HUES64 (cell line): ENCODE results near the gene ENO2.
"Not testable (repeated sequence)": the region's sequence is repeated elsewhere in the genome, so short reads cannot be mapped to it uniquely, and the experiment has no call there.

Experiments
- H3K27ac ChIP-seq: 2 replicates; pipeline ENCODE4 v1.7.0; 2013; ENCODE audit warnings: low read depth, low read length, inconsistent platforms
- H3K27me3 ChIP-seq: 2 replicates; pipeline ENCODE4 v1.6.1; 2013; ENCODE audit warnings: mild to moderate bottlenecking, low read length; ENCODE audit not compliant: insufficient read depth
- H3K36me3 ChIP-seq: 2 replicates; pipeline ENCODE4 v1.6.1; 2013; ENCODE audit warnings: mild to moderate bottlenecking, low read length; ENCODE audit not compliant: insufficient read depth
- H3K4me1 ChIP-seq: 2 replicates; pipeline ENCODE4 v1.6.1; 2013; ENCODE audit warnings: mild to moderate bottlenecking, low read length, moderate library complexity; ENCODE audit not compliant: insufficient read depth
- H3K4me3 ChIP-seq: 2 replicates; pipeline ENCODE4 v1.5.1; 2013; ENCODE audit warnings: mild to moderate bottlenecking, low read length, moderate library complexity
- H3K9ac ChIP-seq: 2 replicates; pipeline ENCODE4 v1.6.1; 2013; ENCODE audit warnings: mild to moderate bottlenecking, low read depth, low read length
- H3K9me3 ChIP-seq: 2 replicates; pipeline ENCODE4 v1.6.1; 2013; ENCODE audit warnings: low read depth, low read length; ENCODE audit not compliant: insufficient read depth
- WGBS: fragments of 150-250, 120-280 bp; methylation state at CpG from one replicate; pipeline ENCODE4 v1.1.7; 2013; ENCODE audit warnings: missing lambda C conversion rate; 5-methylcytosine and 5-hydroxymethylcytosine counted together

ENO2 gene

GRCh38 chr12:6902448-6902847 lies 11.9 kb upstream of the ENO2 start:
- no peak overlapping the region for H3K4me3 ChIP-seq
- WGBS: 95% methylated on average over 3 of the region's 4 CpGs
- H3K9me3 ChIP-seq: no peaks in the 10 kb centered on the region

GRCh38 chr12:6903722-6904121 lies 10.7 kb upstream of the ENO2 start:
- no peak overlapping the region for H3K4me3 ChIP-seq

More at GRCh38 chr12:6902448-6902847, 11.9 kb upstream of the ENO2 start:
- H3K9ac ChIP-seq: no peak overlapping the region
- H3K27ac ChIP-seq: no peak overlapping the region
- no peaks in the 10 kb centered on the region for H3K36me3 ChIP-seq
- H3K4me1 ChIP-seq: peaks cover 22% of the 10 kb centered on the region
- H3K27me3 ChIP-seq: no peaks in the 10 kb centered on the region

DNA sequence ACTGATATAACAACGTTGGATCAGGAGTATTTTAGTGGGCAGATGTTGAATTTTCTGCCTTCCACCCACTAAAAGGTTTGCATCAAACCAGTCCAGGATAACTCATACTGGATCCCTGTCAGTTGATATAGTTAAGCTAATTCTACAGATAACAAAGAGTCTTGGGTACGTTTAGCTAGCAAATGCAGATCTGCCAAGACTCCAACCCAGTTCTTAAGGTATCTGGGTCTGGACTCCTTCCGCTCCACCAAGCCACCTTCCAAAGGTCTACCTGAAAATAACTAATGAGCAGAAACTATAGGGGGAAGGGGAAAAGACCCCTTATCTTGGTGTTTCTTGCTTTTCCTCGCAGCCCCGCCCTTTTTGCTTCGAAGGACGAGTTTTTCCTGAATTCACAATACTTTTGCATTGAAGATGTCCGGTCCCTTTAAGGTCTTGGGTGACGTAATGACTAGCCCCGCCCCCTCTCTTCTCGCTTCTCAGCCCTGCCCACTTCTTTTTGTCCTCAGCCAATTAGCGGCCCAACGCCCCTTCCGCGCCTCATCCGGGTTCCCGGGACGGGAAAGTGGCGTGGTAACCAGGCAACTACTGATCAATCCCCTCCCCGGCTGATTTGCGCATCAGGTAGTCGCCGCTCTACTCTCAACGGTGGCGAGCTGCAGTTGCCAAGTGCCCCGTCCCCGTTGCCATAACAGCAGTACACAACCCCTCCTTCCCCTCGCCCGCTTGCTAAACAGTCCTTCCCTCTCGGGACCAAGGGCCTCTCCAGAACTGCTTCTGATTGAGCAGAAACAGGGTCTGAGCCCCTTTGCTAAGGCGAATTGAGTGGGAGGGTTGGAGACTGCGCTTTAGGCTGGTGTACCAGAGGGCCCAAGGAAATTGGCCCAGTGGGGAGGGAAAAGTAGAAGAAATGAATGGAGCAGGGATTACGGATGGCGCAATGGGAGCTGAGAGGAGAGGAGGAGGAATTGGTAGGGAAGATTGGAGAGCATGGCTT lies 9.8 kb upstream of the ENO2 start, which contains the start of gene LRRC23:
Gene LRRC23 (plus strand): TSS at position 543 of the 997 bp plus-strand sequence. CDS start 812 bp downstream, outside the sequence.
- WGBS: 7% methylated on average over 34 of the region's 34 CpGs
- Histone ChIP-seq H3K9me3 (no peaks in the 10 kb centered on the region), H3K36me3 (no peaks in the 10 kb centered on the region), H3K9ac (peak within 1 kb of the TSS; percentile 77), H3K27ac (peak within 1 kb of the TSS; percentile 67), H3K4me1 (peaks cover 22% of the 10 kb centered on the region), H3K27me3 (no peaks in the 10 kb centered on the region), H3K4me3 (peak within 1 kb of the TSS; percentile 68)

More at GRCh38 chr12:6903722-6904121, 10.7 kb upstream of the ENO2 start:
- 91% methylated on average over 1 of the region's 1 CpG for WGBS
- no peaks in the 10 kb centered on the region for H3K36me3 ChIP-seq
- no peaks in the 10 kb centered on the region for H3K27me3 ChIP-seq
- H3K9ac ChIP-seq: no peak overlapping the region
- peak overlapping the region; percentile 37; the same call in 1 of the 2 replicates for H3K27ac ChIP-seq
- no peaks in the 10 kb centered on the region for H3K9me3 ChIP-seq
- H3K4me1 ChIP-seq: peaks cover 22% of the 10 kb centered on the region

DNA sequence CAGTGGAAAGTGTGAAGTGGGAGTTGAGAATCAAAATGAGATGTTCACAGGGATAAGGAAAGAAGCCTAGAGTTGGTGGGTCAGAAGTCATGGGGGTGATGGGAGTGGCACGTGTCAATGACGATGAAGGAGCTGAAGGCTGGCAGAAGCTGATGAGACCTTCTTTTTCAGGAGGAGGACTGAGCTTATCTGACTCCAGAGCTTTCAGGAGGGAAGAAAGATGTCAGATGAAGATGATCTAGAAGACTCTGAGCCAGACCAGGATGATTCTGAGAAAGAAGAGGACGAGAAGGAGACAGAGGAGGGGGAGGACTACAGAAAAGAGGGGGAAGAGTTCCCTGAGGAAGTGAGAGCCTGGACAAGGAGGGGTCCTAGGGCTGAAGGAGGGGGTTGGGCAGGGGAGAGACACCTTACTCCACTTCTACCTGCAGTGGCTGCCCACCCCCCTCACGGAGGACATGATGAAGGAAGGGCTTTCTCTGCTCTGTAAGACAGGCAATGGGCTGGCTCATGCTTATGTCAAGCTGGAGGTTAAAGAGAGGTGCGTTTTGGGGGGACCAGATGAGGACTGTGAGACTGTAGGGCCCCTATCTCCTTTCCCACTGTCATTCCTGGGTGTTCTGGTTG lies 8.9 kb upstream of the ENO2 start:
- 58% methylated on average over 5 of the region's 5 CpGs for WGBS
- no peak overlapping the region for H3K27ac ChIP-seq
- H3K9ac ChIP-seq: 0 out of 2 replicates have a peak overlapping the region, but pooled peaks have one; percentile 77

DNA sequence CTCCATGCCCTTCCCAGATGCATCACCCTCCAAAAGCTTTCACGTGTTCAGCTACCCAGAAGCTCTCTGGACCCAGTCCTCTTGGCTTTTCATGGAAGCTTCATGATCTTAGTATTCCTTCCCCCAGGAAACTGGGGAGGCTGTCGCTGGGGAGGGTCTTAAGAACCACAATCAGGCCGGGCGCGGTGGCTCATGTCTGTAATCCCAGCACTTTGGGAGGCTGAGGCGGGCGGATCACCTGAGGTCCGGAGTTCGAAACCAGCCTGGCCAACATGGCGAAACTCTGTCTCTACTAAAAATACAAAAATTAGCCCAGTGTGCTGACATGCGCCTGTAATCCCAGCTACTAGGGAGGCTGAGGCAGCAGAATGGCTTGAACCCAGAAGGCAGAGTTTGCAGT lies 6.2 kb upstream of the ENO2 start:
- not testable (repeated sequence) for H3K36me3 ChIP-seq, H3K27ac ChIP-seq, H3K27me3 ChIP-seq, H3K9ac ChIP-seq, H3K9me3 ChIP-seq, H3K4me3 ChIP-seq
- WGBS: 95% methylated on average over 11 of the region's 11 CpGs
- peaks cover 22% of the 10 kb centered on the region for H3K4me1 ChIP-seq

More for the DNA sequence above, 8.9 kb upstream of the ENO2 start:
- Histone ChIP-seq H3K27me3 (no peaks in the 10 kb centered on the region), H3K36me3 (no peaks in the 10 kb centered on the region), H3K4me1 (peaks cover 18% of the 10 kb centered on the region), H3K9me3 (no peaks in the 10 kb centered on the region), H3K4me3 (peak overlapping the region; percentile 68)

DNA sequence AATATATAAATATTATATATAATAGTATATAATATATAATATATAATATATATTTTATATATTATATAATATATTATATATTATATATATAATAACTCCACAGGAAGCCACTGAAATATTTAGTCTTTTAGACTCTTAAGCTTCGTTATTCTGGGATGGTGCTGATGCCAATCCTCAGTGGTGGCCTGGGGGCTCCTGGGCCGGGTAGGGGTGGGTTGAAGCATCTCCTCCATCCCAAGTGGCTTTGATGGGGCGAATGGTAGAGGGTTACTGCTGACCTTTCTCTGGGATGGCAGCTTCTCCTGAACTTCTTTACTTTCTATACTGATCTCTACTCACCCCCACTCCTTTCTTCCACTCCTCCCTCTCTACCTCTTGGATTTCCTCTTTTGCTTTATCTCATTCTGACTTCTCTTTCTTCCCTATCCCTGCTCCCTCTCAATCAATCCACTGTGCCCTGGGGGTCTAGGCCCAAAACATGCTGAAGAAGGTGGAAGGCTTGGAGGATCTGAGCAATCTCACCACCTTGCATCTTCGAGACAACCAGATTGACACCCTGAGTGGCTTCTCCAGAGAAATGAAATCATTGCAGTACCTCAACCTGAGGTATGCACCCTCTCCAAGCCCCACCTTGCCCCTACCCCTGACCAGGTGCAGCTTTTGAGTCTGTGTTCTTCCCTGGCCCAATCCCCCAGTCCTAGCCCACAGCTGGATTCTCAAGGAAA lies 4.8 kb upstream of the ENO2 start:
- no peaks in the 10 kb centered on the region for H3K9me3 ChIP-seq
- H3K27ac ChIP-seq: no peak overlapping the region
- H3K27me3 ChIP-seq: no peaks in the 10 kb centered on the region
- H3K9ac ChIP-seq: no peak overlapping the region
- H3K4me3 ChIP-seq: no peak overlapping the region
- 99% methylated on average over 4 of the region's 4 CpGs for WGBS
- H3K36me3 ChIP-seq: no peaks in the 10 kb centered on the region
- peaks cover 17% of the 10 kb centered on the region for H3K4me1 ChIP-seq

DNA sequence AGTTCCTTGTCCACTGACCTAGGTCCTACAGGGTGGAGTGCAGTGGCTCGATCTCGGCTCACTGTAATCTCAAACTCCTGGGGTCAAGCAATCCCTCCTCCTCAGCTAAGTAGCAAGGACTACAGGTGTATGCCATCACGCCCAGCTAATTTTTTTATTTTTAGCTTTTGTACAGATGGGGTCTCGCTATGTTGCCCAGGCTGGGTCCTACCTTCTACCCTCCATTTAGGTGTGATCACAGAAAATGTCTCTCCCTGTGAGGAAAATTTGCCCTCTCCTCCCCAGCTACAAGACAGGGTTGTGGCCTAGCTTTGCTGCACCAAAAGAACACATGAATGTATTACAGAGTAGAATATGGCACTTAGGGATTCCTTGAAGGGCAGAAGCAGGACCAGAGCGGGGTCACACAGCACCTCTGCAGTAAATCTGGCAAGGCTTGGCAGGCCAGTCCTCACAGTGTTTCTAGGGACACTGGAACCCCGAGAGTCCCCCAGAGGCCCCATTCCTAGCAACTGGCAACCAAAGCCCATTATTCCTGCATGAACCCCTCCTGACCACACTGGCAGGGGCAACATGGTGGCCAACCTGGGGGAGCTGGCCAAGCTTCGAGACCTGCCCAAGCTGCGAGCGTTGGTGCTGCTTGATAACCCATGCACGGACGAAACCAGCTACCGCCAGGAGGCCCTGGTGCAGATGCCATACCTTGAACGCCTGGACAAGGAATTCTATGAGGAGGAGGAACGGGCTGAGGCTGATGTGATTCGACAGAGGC lies 2.0 kb upstream of the ENO2 start:
- H3K27ac ChIP-seq: no peak overlapping the region
- WGBS: 93% methylated on average over 15 of the region's 15 CpGs

DNA sequence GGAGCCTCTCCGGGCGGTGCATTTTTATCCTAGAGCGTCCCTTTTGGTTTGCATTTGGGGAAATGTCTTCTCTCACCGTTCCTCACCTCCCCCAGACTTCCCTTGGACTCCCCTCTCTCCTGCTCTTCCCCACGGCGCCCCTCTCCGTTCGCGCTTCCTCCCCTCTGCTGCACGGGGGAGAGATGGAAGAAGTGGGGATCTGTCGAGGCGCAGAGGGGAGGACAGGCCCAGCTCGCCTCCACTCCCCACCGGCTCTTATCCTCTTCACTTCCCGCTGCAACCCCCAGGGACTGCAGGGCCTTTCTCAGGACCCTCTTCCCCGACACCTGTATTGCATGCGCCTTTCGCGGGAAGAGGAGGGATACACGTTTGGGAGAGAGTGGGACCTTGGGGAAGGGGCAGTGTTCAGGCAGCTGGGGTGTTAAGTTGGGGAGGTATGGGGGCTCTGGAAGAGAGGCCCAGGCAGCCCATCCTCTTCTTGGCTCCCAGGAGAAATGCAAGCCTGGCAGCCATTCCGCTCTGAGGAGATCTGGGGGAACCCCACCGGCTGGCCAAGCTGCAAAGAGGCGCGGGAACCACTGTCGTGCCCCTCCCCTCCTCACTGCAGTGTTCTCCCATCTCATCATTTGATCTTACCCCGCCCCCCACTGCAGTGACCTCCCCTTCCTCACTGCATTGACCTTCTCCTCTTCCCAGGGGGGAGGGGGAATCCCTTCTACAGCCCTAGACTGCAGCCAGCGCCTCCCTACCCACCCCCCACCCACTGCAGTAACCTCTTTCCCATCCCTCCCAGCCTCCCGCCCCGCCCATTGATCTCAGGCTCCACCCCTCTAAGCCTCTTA lies 788 bp downstream of the ENO2 start:
- WGBS: 3% methylated on average over 27 of the region's 29 CpGs

More for the DNA sequence above, 2.0 kb upstream of the ENO2 start:
- peaks cover 14% of the 10 kb centered on the region; the same call in 1 of the 2 replicates for H3K4me1 ChIP-seq
- no peaks in the 10 kb centered on the region for H3K27me3 ChIP-seq
- H3K9me3 ChIP-seq: no peaks in the 10 kb centered on the region
- peaks cover 15% of the 10 kb centered on the region for H3K36me3 ChIP-seq
- no peak overlapping the region for H3K9ac ChIP-seq
- no peak overlapping the region for H3K4me3 ChIP-seq

GRCh38 chr12:6915789-6916285 lies 1.5 kb downstream of the ENO2 start:
- Histone ChIP-seq H3K36me3 (peaks cover 36% of the 10 kb centered on the region), H3K4me3 (peak overlapping the region; percentile 40), H3K27ac (no peak overlapping the region), H3K9me3 (no peaks in the 10 kb centered on the region), H3K27me3 (no peaks in the 10 kb centered on the region), H3K9ac (no peak overlapping the region), H3K4me1 (peaks cover 14% of the 10 kb centered on the region; the same call in 1 of the 2 replicates)
- 79% methylated on average over 14 of the region's 14 CpGs for WGBS

More for the DNA sequence above, 788 bp downstream of the ENO2 start:
- no peaks in the 10 kb centered on the region for H3K9me3 ChIP-seq
- H3K4me1 ChIP-seq: peaks cover 14% of the 10 kb centered on the region; the same call in 1 of the 2 replicates
- peaks cover 35% of the 10 kb centered on the region for H3K36me3 ChIP-seq
- H3K27me3 ChIP-seq: no peaks in the 10 kb centered on the region
- H3K9ac ChIP-seq: peak overlapping the region; percentile 77
- no peak overlapping the region for H3K27ac ChIP-seq
- H3K4me3 ChIP-seq: peak overlapping the region; percentile 92
